HG03196 (cell line): ENCODE data around the gene NXT1.
"Not testable (repeated sequence)": the region's sequence is repeated elsewhere in the genome, so short reads cannot be mapped to it uniquely, and the experiment has no call there.

Experiments
- ATAC-seq: cut with Tn5 transposase; IDR thresholded peaks from one replicate; pipeline ENCODE4 v1.9.1; 2021; ENCODE audit not compliant: unreplicated experiment

The NXT1 gene

DNA sequence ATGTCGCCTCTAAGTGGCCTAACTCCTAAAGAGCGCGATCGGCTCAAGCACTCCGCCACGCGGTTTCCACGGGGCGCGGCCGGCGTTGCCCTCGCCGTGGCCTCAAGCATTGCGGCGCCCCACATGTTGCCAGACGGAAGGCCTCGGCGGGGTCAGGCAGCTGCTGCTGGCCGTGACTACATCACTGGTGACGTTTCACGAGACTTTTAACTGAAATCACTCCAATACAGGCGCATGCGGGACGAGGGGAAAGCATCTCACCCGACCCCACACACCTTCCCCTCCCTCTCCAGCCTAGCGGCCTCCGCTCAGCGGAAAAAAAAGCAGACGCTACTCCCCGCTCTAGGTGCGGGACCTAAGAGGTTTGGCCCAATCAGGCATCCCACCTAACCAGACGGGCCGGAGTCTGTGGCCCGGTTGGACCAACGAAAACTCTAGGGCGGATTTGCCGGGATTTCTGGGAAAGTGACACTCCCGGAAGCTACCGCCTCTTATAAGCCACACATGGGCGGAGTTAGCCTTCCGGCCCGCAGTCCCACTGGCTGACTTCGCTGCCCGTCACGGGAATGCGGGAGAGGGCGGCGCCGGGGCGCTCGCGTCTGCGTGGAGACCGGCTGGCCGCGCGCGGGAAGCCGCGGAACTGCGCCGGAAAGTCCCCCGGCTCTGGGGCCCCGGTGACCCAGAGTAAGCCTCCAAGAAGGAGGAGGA is at the start of gene NXT1:
TSS of gene NXT1 (plus strand) at position 596 of the 708 bp plus-strand sequence. CDS start 3,251 bp downstream, outside the sequence.
- peak; percentile 82 for ATAC-seq

DNA sequence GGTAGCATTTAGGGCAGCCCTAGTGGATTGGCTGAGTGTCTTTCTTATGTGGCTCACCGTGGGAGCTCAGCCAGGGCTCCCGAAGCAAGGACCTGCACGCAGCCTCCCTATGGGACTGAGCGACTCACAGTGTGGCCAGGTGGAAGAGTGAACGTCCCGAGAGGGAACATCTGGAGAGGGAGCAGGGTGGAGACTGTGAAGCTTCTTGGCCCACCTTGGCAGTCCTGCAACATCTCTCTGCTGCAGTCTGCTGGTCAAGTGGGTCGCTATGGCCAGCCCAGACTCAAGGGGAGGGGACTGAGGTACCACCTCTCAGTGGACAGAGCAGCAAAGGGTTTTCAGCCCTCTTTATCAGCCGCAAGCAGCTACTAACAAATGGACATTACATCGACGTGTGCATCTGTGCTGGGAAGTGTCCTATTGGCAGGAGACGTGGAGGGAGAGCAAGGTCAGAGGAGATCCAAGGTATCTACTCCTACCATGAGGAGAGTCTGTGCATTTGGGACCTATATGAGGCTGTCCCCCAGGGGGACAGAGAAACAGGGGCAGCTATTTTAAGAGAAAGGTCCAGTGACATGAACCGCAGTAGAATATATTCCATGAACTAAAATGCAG is 49.0 kb upstream of the NXT1 start:
- ATAC-seq: no peak

DNA sequence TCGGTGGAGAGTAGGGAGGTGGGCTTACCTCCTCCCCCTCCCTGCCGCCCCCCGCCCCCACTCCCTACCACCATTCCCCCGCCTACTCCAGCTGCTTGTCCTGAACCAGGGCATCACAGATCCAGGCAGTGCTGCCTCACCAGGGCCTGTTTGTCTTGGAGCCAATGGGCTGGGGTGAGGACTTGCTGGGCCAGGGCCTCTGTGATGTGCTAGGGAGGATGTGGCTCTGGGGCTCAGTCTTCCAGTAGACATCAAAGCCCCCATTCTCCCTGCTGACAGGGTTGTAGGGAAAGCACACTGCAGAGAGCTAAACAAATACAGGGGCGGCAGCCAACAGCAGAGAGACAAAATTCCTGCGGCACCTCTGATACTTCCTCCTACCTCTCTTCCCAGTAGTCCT is 48.2 kb upstream of the NXT1 start:
- ATAC-seq: no peak

DNA sequence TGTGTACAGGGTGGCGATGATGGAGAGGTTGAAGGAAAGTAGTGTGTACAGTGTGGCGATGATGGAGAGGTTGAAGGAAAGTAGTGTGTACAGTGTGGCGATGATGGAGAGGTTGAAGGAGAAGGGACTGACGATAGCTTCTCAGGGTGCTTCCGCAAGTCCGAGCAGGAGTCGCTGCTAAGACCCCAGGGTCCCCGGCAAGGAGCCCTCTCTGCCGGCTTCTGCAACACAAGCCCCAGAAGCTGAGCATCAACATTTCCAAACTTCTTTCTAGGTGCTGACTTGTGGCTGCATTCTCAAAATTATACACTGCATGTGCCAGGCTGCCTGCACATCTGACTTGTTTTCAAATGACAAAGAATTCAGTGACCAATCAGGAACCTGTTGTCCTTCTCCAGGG is 47.8 kb upstream of the NXT1 start:
- no peak for ATAC-seq

DNA sequence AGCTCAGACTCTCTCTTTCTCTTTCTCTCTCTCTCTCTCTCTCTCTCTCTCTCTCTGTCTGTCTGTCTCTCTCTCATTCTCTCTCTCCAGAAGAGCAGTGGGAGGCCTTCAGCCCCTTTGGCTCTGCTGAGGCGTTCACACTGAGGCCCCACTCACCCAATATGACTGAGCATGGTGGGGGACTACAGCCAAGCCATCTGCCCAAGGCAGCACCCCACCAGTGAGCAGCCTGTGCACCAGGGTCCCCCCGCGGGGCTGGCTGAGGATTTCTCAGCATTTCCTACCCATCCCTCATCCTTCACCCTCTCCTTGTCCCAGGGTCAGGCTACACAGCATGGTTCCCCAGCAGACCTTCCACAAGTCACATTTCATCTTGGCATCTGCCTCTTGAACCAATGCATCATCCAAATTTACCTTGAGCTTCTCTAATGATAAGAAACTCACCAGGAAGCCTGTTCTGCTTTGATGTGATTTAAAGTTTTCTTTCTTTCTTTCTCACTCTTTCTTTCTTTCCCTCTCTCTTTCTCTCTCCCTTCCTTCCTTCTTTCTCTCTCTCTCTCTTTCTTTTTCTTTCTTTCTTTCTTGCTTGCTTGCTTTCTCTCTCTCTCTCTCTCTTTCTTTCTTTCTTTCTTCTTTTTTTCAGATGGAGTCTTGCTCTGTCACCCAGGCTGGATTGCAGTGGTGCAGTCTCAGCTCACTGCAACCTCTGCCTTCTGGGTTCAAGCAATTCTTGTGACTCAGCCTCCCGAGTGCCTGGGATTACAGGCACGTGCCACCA is 47.1 kb upstream of the NXT1 start:
- no peak for ATAC-seq

DNA sequence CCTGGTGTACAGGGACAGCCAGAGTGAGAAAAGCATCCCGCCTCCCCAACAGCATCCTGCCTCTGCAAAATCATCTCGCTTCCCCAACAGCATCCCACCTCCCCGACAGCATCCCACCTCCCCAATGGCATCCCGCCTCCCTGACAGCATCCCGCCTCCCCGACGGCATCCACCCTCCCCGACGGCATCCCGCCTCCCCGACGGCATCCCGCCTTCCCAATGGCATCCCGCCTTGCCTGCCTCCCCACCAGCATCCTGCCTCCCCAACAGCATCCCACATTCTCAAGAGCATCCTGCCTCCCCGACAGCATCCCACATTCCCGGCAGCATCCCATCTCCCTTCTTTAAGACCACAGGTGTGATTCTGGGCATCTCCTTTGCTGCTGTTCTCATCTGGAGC is 46.0 kb upstream of the NXT1 start:
- ATAC-seq: no peak

DNA sequence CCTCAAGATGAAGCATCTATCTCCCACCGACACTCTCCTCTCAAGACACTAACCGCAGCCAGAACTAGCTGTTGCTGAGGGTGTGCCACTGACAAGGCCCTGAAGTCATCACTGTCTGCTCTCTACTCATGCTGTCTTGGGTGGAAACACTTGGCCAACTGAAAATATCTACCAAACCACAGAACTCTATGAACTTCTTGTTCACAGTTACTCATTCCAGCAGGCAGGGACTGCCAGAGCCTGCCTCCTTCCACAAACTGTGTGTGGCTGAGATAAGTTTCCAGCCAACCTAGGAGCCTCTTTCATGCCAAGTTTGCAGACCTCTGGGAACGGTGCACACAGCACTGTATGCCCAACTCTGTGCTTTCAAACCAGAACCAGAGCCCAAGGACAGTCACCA is 45.5 kb upstream of the NXT1 start:
- no peak for ATAC-seq

DNA sequence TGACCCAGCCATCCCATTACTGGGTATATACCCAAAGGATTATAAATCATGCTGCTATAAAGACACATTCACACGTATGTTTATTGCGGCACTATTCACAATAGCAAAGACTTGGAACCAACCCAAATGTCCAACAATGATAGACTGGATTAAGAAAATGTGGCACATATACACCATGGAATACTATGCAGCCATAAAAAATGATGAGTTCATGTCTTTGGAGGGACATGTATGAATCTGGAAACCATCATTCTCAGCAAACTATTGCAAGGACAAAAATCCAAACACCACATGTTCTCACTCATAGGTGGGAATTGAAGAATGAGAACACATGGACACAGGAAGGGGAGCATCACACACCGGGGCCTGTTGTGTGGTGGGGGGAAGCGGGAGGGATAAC is 43.2 kb upstream of the NXT1 start:
- ATAC-seq: not testable (repeated sequence)

DNA sequence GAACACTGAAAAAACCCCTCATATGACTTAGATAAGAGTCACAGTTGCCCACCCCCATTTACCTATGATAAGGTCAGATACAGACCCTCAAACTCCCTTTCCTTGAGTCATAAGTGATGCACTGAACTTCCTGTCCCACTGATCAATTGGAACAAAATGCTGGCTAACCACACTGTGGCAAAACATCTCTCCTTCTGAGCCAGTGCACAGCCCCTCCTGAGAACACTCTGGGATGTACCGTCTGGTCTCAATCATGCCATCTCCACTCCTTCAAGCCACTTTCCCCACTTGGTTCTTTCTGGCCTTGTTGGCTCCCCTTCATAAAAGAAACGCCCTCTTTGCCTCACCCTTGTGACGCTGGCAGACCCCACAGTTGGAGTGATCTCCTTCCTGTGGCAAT is 42.6 kb upstream of the NXT1 start:
- no peak for ATAC-seq

DNA sequence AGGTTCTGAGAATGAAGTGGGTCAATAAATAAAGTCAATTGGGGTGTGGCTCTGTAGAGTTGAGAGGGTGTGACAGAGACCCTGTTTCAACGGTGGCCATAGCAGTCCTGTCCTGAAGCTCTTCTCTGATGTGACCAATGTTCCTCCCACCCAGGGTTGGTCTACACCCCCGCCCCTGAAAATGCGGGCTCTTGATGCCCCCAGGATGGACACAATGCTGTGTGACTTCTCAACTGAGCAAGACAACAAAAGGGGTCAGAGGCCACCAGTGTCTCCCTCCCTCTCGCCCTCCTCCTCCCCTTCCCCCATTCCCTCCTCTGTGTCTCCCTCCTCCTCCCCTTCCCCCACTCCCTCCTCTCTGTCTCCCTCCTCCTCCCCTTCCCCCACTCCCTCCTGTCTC is 41.7 kb upstream of the NXT1 start:
- no peak for ATAC-seq

DNA sequence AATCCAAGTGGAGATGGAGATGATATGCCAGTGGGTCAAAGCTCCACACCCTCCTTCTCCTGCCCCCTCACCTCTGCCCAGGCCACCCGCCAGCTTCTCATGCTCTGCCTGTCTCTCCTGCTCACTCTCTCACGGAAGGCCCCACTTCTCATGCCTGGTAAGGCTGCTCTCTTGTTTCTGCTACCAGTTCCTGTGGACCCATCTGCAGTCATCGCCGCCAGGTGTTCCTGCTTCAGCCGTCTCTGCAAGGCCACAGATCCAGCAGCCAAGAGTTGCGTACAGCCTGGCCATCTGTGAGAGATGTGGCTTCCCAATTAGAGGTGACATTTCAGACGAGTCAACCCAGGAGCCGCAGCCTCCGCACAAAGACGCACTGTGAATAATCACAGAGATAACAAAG is 40.8 kb upstream of the NXT1 start:
- ATAC-seq: no peak

DNA sequence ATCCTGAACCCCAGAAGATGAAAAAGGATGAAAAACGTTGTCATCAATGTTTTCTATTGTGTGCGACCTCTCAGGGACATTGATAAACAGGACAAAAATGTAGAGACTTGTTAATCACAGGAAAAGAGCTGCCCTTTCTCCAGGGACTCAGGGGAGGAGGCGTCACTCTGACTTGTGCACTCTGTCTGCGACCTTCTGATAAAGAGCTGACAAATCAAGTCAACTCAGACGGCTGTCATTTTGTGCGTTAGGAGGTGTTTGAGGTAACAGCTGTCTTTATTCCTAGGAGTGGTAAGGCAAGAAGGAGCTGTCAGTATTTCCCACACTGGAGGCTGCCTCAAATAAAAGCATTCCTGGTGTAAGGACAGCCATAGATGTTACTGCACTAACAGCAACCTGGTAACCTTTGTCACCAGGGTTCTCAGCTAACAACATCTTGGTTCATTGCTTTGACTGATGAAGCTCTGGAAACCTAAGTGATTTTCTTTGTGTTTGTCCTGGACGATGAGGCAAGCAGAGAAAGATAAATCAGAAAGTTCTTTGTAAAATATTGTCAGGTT is 38.6 kb upstream of the NXT1 start:
- ATAC-seq: no peak

DNA sequence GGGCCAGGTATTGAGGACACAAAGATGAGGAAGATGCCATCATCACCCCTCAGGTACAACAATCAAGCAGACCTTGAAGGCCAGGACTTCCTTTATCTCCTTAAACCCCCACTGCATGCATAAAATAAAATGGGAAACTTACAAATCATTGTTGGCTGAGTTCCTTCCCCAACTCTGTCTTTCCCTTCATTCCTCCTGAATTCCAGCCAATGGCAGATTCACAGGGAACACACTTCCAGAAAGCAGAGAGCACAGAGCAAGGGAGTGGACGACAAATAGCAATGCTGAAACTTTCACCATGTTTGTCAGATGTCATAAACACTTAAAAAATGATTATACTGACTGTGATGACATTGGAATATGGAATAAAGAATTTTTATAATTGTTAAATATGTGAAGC is 37.3 kb upstream of the NXT1 start:
- no peak for ATAC-seq

DNA sequence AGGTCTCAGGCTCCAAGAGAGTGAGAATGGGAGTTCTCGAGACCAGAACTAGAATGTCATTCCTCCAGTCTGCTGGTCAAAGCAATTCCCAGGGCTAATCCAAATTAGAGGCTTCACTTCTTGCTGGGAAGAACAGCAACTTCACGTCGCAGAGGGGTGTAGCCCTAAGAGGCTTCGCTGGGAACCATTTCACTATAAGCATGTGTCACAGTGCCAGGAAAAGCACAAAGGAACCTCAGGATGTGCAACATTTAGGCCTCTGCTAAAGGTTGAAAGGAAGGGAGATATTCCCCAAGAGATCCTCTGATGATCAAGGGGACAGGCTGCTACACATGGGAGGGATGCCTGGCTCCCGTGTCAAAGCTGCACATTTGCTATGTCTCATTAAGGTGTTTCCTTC is 35.9 kb upstream of the NXT1 start:
- no peak for ATAC-seq

DNA sequence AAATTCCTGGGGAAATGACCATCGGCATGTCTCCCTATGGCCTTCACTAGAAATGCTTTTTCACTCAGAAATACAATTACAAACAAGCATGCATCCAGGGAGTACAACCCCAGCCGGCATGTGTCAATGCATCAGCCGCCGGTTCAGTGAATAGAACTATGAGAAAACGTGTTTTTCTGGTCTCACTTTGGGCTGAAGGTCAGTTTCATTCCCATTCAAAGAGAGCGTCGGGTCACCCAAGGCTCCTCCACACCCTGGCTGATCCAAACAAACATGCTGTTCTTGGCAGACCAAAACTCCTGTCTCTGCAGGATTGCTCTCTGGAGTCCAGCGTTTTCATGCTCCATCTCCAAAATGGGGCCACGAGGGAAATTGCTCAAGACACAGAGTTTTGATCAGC is 35.5 kb upstream of the NXT1 start:
- ATAC-seq: no peak

DNA sequence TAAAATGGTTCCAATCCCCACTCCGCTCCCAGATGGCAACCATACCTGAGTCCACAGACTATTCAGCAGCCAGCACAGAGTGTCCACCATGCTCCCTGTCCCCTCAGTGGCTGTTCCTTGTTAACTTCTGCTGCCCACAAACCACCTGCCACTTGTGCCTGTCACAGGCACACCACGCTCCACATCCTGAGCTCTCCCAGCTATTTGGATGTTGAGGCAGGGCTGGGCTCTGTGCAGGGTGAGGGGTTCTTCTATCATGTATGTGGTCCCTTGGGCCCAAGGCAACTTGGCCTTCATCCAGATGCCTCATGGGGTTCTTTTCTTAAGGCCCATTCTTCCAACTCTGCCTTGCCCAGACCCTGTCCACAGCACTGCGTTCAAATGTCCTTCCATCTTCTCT is 34.0 kb upstream of the NXT1 start:
- ATAC-seq: no peak

DNA sequence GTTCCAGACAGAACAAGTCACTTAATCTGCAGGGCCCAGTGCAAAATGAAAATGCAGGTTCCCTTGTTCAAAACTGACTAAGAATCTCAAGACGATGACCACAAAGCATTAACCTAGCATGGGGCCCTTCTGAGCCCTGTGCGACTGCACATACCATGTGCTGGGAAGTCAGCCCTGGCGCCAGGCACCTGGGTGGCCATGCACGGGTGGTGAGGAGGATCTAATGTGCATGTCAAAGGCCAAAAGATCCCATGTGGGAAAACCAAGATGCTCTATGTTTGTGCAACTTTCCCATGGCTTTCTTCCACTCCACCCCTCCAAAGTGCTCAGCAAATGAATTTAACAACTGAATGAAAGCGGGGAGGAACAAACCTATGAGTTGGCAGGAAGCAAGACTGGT is 33.5 kb upstream of the NXT1 start:
- no peak for ATAC-seq

DNA sequence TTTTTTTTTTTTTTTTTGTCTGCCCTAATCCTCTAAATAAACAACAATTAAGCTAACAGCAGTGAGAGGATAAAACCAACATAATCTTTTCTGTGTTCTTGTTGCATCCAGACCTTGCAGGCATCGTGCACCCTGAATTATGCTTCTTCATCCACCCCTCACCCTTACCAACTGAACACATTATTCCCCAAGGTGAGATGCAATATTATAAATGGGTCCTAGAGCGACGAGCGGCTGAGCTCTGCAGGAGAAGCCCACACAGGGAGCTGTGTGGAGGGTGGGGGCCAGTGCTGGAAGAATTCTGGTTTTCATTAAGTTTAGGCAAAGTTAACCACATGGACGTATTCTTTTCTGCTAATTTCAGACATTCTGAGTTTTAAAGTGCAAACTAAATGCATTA is 32.2 kb upstream of the NXT1 start:
- ATAC-seq: no peak

DNA sequence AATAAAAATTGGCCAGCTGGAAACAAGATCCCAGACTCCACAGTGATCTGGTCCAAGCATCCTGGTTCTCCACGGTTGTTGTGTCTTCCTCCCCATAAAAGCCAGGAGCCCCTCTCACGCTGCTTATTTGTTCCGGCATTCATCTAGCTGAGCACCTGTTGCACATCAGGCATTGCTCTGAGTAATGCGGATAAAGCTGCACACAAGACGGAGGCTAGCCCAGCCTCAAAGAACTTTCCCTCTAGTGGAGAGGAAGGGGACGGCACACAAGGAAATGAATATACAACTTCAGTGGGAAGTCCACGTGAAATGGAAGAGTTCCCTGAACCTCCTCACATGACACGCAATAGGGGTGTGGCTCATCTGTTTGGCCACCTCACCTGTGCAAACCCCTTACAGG is 30.3 kb upstream of the NXT1 start:
- ATAC-seq: no peak

DNA sequence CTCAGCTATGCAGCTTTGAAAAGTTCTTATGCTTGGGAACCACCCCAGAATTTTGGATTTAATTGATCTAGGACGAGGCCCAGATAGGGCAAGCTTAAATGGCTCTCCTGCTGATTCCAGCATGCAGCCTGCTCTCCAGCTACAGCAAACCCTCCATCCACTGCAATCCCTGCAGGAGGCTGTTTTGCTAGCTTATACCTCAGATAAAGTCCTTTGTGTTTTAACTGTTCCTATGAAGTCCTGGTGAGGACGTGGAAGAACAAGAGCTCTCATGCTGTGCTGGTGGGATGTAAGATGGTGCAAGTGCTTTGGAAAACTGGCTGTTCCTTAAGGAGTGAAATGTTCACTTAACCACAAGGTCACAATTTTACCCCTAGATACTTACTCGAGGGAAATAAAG is 25.5 kb upstream of the NXT1 start:
- ATAC-seq: no peak

DNA sequence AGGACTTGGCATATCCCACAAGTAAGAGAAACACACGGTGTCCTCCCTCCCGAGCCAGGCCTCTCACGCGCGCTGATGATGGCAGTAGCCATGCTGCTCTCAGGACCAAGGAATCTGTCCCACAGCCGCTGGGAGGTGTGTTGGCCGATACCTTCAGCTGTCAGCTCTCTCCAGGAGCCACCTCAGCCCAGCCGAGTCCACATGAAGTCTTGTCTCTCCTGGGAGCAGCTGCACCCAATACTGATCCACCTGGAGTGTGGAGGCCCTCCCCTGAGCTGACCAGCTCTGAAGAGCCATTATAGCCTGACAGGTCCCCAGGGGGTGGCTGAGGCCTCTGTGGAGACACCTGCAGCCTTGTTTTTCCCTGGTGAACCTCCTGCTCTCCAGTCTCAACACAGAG is 23.8 kb upstream of the NXT1 start:
- ATAC-seq: no peak
